Mesenchymal stem cell (in vitro differentiated cells and primary cell): ENCODE measurements around the gene HSD3B7.

Experiments used
- DNase-seq: peaks from one replicate; pipeline ENCODE4 v3.0.0-alpha.2; 2013
- H2AFZ ChIP-seq: one replicate; pipeline ENCODE4 v1.6.1; 2013; ENCODE audit warnings: low read depth, mild to moderate bottlenecking, control low read depth, inconsistent platforms, low read length, moderate library complexity
- H2AK5ac ChIP-seq: 2 replicates; pipeline ENCODE4 v1.6.1; 2013; ENCODE audit warnings: low read length, moderate library complexity, mild to moderate bottlenecking, inconsistent platforms; ENCODE audit not compliant: severe bottlenecking
- H2BK120ac ChIP-seq: one replicate; pipeline ENCODE4 v1.6.1; 2013; ENCODE audit warnings: low read depth, mild to moderate bottlenecking, inconsistent platforms, low read length, moderate library complexity
- H2BK12ac ChIP-seq, 2 experiments: one replicate each; pipeline ENCODE4 v1.6.1; 2013; ENCODE audit warnings: inconsistent platforms in 2 of 2, low read length in 2 of 2, mild to moderate bottlenecking in 2 of 2, moderate library complexity in 2 of 2, control low read depth in 1 of 2
- H2BK15ac ChIP-seq: one replicate; pipeline ENCODE4 v1.6.1; 2013; ENCODE audit warnings: mild to moderate bottlenecking, low read depth, inconsistent platforms; ENCODE audit not compliant: poor library complexity, severe bottlenecking
- H2BK5ac ChIP-seq: 2 replicates; pipeline ENCODE4 v1.6.1; 2013; ENCODE audit warnings: low read depth, mild to moderate bottlenecking, low read length, control low read depth, inconsistent platforms; ENCODE audit not compliant: poor library complexity, severe bottlenecking
- H3K14ac ChIP-seq, 2 experiments: one replicate each; pipeline ENCODE4 v1.6.1; 2013; ENCODE audit warnings: inconsistent platforms in 2 of 2, low read length in 2 of 2, control low read depth in 1 of 2, mild to moderate bottlenecking in 1 of 2, moderate library complexity in 1 of 2
- H3K18ac ChIP-seq, 2 experiments: one replicate each; pipeline ENCODE4 v1.6.1; 2013; ENCODE audit warnings: inconsistent platforms in 2 of 2, low read length in 2 of 2, control low read depth in 1 of 2, low read depth in 1 of 2, mild to moderate bottlenecking in 1 of 2
- H3K23ac ChIP-seq, 2 experiments: one replicate each; pipeline ENCODE4 v1.6.1; 2013; ENCODE audit warnings: inconsistent platforms in 2 of 2, low read length in 2 of 2, mild to moderate bottlenecking in 2 of 2, moderate library complexity in 2 of 2, control low read depth in 1 of 2
- H3K27ac ChIP-seq: 2 replicates; pipeline ENCODE4 v1.5.1; 2013; ENCODE audit warnings: mild to moderate bottlenecking, moderate library complexity, low read length, control low read depth, inconsistent platforms; ENCODE audit not compliant: poor library complexity, severe bottlenecking
- H3K27me3 ChIP-seq, 2 experiments: 2 replicates each; pipeline versions ENCODE4 v1.6.1 to v1.7.0; 2013; ENCODE audit warnings: low read length in 2 of 2, mild to moderate bottlenecking in 2 of 2, moderate library complexity in 2 of 2, control low read depth in 1 of 2, inconsistent platforms in 1 of 2; ENCODE audit not compliant: control insufficient read depth in 1 of 2, insufficient read depth in 1 of 2
- H3K36me3 ChIP-seq, 2 experiments: 2 replicates each; pipeline versions ENCODE4 v1.6.1 to v1.7.0; 2013; ENCODE audit warnings: low read length in 2 of 2, control low read depth in 1 of 2, inconsistent platforms in 1 of 2, low read depth in 1 of 2, mild to moderate bottlenecking in 1 of 2; ENCODE audit not compliant: insufficient read depth in 2 of 2, control insufficient read depth in 1 of 2
- H3K4ac ChIP-seq, 2 experiments: one replicate each; pipeline ENCODE4 v1.6.1; 2013; ENCODE audit warnings: inconsistent platforms in 2 of 2, low read length in 2 of 2, mild to moderate bottlenecking in 2 of 2, moderate library complexity in 2 of 2, control low read depth in 1 of 2, low read depth in 1 of 2
- H3K4me1 ChIP-seq: 2 replicates; pipeline ENCODE4 v1.6.1; 2013; ENCODE audit warnings: low read depth, low read length, control low read depth; ENCODE audit not compliant: control insufficient read depth, insufficient read depth
- H3K4me2 ChIP-seq: 2 replicates; pipeline ENCODE4 v1.6.1; 2013; ENCODE audit warnings: low read length, mild to moderate bottlenecking, inconsistent platforms; ENCODE audit not compliant: poor library complexity, severe bottlenecking
- H3K4me3 ChIP-seq, 2 experiments: 2 replicates each; pipeline versions ENCODE4 v1.5.1 to v1.7.0; 2013; ENCODE audit warnings: low read length in 2 of 2, mild to moderate bottlenecking in 2 of 2, control low read depth in 1 of 2, low read depth in 1 of 2; ENCODE audit not compliant: insufficient read depth in 1 of 2
- H3K79me1 ChIP-seq: replicated peaks from 2 replicates; pipeline ENCODE4 v1.6.1; 2013; ENCODE audit warnings: mild to moderate bottlenecking, control low read depth, low read length, inconsistent platforms; ENCODE audit not compliant: poor library complexity, severe bottlenecking
- H3K9ac ChIP-seq: 2 replicates; pipeline ENCODE4 v1.7.0; 2013; ENCODE audit warnings: mild to moderate bottlenecking, low read length, moderate library complexity
- H3K9me3 ChIP-seq: 2 replicates; pipeline ENCODE4 v1.7.0; 2013; ENCODE audit warnings: mild to moderate bottlenecking, low read length; ENCODE audit not compliant: control insufficient read depth
- H4K8ac ChIP-seq: one replicate; pipeline ENCODE4 v1.6.1; 2013; ENCODE audit warnings: inconsistent platforms, mild to moderate bottlenecking, low read length, moderate library complexity
- H4K91ac ChIP-seq: one replicate; pipeline ENCODE4 v1.6.1; 2013; ENCODE audit warnings: mild to moderate bottlenecking, low read length, inconsistent platforms
- WGBS: methylation state at CpG from one replicate; pipeline ENCODE4 v1.1.7; 2013; ENCODE audit warnings: mixed read lengths; 5-methylcytosine and 5-hydroxymethylcytosine counted together

Gene HSD3B7

DNA sequence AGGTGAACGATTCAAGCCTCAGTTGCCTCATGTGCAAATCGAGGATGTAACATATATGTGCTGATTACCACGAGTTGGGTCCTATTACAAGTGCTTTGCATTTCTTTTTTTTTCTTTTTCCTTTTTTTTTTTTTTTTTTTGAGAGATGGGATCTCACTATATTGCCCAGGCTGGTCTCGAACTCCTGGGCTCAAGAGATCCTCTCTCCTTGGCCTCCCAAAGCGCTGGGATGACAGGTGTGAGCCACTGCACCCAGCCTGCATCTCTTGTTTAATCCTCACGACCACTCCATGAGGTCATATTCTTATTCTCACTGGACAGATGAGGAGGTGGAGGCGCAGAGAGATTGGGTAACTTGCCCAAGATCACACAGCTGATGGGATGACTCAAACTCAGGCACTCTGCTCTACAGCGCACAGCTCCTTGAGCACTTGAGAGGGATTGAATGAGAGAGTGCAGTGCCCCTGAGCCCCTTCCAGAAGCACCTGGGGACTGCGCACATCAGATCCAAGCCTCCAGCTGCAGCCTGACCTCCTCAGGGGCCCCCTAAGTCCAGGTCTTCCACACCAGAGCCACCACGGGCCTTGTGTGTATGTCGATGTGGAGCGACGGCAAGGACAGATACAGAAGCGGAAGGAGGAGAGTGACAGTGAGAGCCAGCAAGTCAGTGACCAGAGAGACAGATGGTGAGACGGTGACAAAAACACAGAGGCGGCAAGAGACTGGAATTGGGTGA, 20.5 kb downstream of the HSD3B7 start:
- DNase-seq: no peak
- H2BK12ac ChIP-seq: no peak overlapping the region
- H3K36me3 ChIP-seq: peaks cover 0 to 6% of the 10 kb centered on the region in 2 experiments
- H2AFZ ChIP-seq: no peak overlapping the region
- H3K23ac ChIP-seq: no peak overlapping the region
- H4K91ac ChIP-seq: no peak overlapping the region
- no peak overlapping the region for H2BK120ac ChIP-seq
- H3K79me1 ChIP-seq: peaks cover 20% of the 10 kb centered on the region
- H2AK5ac ChIP-seq: no peak overlapping the region
- no peak overlapping the region for H2BK5ac ChIP-seq
- H2BK15ac ChIP-seq: no peak overlapping the region
- no peak overlapping the region for H3K9ac ChIP-seq
- H3K27me3 ChIP-seq: no peaks in the 10 kb centered on the region
- no peak overlapping the region for H3K4ac ChIP-seq
- H3K9me3 ChIP-seq: no peaks in the 10 kb centered on the region
- no peak overlapping the region for H3K4me3 ChIP-seq
- H4K8ac ChIP-seq: no peak overlapping the region
- 88% methylated on average over 13 of the region's 16 CpGs for WGBS
- no peak overlapping the region for H3K18ac ChIP-seq
- peaks cover 36% of the 10 kb centered on the region for H3K4me1 ChIP-seq
- H3K27ac ChIP-seq: no peak overlapping the region
- no peak overlapping the region for H3K14ac ChIP-seq
- H3K4me2 ChIP-seq: no peak overlapping the region

DNA sequence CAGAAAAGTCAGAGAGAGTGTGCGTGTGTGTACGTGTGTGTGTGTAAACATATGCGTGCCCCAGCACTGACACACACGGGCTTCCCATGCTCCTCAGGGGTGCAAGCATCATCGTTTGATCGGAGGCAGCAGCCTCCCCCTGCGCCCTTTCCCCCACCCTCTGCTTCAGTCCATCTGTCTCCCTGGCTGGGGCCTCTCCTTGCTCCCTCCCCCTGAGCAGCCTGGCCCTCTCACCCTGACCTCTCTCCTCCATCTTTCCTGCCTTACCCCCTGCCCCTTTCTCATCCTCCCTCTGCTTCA, 21.0 kb downstream of the HSD3B7 start:
- Histone ChIP-seq H3K18ac (no peak overlapping the region), H2AFZ (peak overlapping the region; percentile 19), H3K36me3 (peaks cover 0 to 2% of the 10 kb centered on the region in 2 experiments), H2AK5ac (no peak overlapping the region), H3K27me3 (peaks cover 0 to 2% of the 10 kb centered on the region in 2 experiments), H2BK120ac (no peak overlapping the region), H3K14ac (no peak overlapping the region), H3K4ac (no peak overlapping the region), H2BK15ac (no peak overlapping the region), H3K9ac (no peak overlapping the region), H3K4me1 (peaks cover 39% of the 10 kb centered on the region), H2BK5ac (no peak overlapping the region), H3K27ac (no peak overlapping the region), H3K4me2 (no peak overlapping the region), H3K9me3 (no peaks in the 10 kb centered on the region), H3K79me1 (peaks cover 19% of the 10 kb centered on the region), H4K8ac (no peak overlapping the region), H3K4me3 (no peak overlapping the region), H3K23ac (no peak overlapping the region), H2BK12ac (no peak overlapping the region), H4K91ac (no peak overlapping the region)
- no peak for DNase-seq
- WGBS: 81% methylated on average over 7 of the region's 7 CpGs

DNA sequence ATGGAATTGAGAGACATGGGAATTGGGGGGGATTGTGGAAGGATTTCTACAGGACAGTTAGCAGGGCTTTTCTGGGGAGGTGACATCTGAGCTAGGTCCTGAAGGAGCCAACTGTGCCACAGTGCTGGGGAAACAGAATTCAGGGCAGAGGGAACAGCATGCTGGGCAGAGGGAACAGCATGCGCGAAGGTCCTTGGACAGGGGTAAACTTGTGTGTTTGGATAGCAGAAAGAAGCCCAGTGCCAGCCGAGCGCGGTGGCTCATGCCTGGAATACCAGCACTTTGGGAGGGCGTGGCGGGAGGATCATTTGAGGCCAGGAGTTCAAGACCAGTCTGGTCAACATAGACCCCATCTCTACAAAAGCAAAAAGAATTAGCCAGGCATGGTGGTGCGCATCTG, 21.6 kb downstream of the HSD3B7 start:
- Histone ChIP-seq H3K4ac (no peak overlapping the region), H3K9ac (no peak overlapping the region), H4K8ac (no peak overlapping the region), H4K91ac (no peak overlapping the region), H2AK5ac (no peak overlapping the region), H3K14ac (no peak overlapping the region), H3K4me2 (no peak overlapping the region), H3K79me1 (peaks cover 16% of the 10 kb centered on the region), H2AFZ (no peak overlapping the region), H3K4me3 (no peak overlapping the region), H2BK120ac (no peak overlapping the region), H3K27ac (no peak overlapping the region), H3K4me1 (peaks cover 41% of the 10 kb centered on the region), H3K18ac (no peak overlapping the region), H2BK15ac (no peak overlapping the region), H3K9me3 (no peaks in the 10 kb centered on the region), H3K27me3 (peaks cover 0 to 8% of the 10 kb centered on the region in 2 experiments), H3K23ac (no peak overlapping the region), H3K36me3 (no peaks in the 10 kb centered on the region), H2BK12ac (no peak overlapping the region), H2BK5ac (no peak overlapping the region)
- 95% methylated on average over 8 of the region's 8 CpGs for WGBS
- no peak for DNase-seq

DNA sequence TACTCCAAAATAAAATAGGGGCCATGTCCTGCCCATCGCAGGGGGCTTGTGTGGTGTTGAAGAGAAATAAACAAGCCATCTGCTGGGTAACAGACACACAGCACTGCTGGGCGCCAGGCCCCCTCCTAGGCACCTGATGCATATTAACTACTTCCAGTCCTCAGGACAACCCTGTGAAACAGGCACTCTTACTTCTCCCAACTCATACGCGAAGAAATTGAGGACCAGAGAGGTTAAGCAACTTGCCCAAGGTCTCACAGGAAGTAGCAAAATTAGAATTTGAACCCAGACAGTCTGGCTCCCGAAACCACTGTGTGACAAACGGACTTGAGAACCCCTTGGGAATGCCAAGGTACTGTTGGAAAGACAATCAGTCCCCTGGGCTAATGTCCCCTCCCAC, 22.7 kb downstream of the HSD3B7 start:
- no peak overlapping the region for H3K27ac ChIP-seq
- H2AK5ac ChIP-seq: peak overlapping the region; percentile 77
- DNase-seq: no peak
- no peak overlapping the region for H2BK15ac ChIP-seq
- H2BK120ac ChIP-seq: no peak overlapping the region
- H3K18ac ChIP-seq: no peak overlapping the region
- peaks cover 38% of the 10 kb centered on the region for H3K4me1 ChIP-seq
- H3K79me1 ChIP-seq: peaks cover 9% of the 10 kb centered on the region
- no peak overlapping the region for H2BK5ac ChIP-seq
- H2BK12ac ChIP-seq: no peak overlapping the region
- H3K36me3 ChIP-seq: no peaks in the 10 kb centered on the region
- H3K23ac ChIP-seq: no peak overlapping the region
- no peak overlapping the region for H3K14ac ChIP-seq
- H3K9me3 ChIP-seq: no peaks in the 10 kb centered on the region
- no peak overlapping the region for H4K8ac ChIP-seq
- H3K4me3 ChIP-seq: no peak overlapping the region
- H3K4ac ChIP-seq: no peak overlapping the region
- H2AFZ ChIP-seq: no peak overlapping the region
- no peak overlapping the region for H4K91ac ChIP-seq
- no peak overlapping the region for H3K4me2 ChIP-seq
- WGBS: 71% methylated on average over 6 of the region's 6 CpGs
- peaks cover 5 to 17% of the 10 kb centered on the region in 2 experiments for H3K27me3 ChIP-seq
- no peak overlapping the region for H3K9ac ChIP-seq
